Measurements from ENCODE around the gene NDUFAF5. TPM values are rescaled to one million over a fixed set of nuclear protein-coding genes. Genes with fewer than 3 reads are reported as not detected.

Gene NDUFAF5
- total RNA-seq, 1 experiment from 2014 or later, result 40.2 TPM

DNA sequence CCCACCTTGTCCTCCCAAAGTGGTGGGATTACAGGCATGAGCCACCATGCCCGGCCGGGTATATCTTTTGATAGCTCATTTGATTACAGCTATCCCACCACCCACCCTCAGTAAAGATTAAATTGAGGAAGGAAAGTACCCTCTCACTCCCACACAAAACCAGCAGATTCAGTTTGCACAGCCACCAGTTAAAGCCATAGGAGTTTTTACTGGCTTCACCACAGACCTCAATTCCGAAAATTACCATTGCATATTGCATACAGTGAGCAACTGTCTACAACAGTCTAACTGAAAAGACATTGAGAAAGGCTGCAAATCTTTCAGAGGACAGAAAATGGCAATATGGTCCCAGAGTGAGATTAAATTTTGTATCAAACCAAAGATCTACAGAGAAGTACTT is 35.0 kb upstream of the NDUFAF5 start:
- Histone ChIP-seq H4K5ac (ENCODE audit: insufficient read length, low read depth, low read length) (no peak overlapping the region), H3K18ac (ENCODE audit: insufficient read length, low read depth, low read length) (no peak overlapping the region), H3K9ac (ENCODE audit: extremely low read depth, insufficient read length, low read length) (no peak overlapping the region), H3T11ph (ENCODE audit: low read length) (no peak overlapping the region), H2BK5ac (ENCODE audit: insufficient read length, low read length) (no peak overlapping the region), H3K4me1 (ENCODE audit: insufficient read depth, low read length) (no peaks in the 10 kb centered on the region), H4K8ac (replicated peaks; ENCODE audit: insufficient read length, low read depth, low read length) (no peak overlapping the region), H3K4ac (ENCODE audit: low read depth, low read length) (no peak overlapping the region), H2AK5ac (ENCODE audit: insufficient read length, low read length) (no peak overlapping the region), H2AFZ (ENCODE audit: low read length) (no peak overlapping the region), H2BK12ac (ENCODE audit: insufficient read length, low read depth, low read length) (no peak overlapping the region), H3K79me1 (ENCODE audit: insufficient read depth, low read depth, low read length, poor library complexity, severe bottlenecking) (no peaks in the 10 kb centered on the region), H3K14ac (ENCODE audit: insufficient read depth, low read length) (no peak overlapping the region), H3K27me3 (ENCODE audit: insufficient read depth, low read length) (no peaks in the 10 kb centered on the region), H3K9me3 (ENCODE audit: control insufficient read depth, low read depth, low read length) (no peaks in the 10 kb centered on the region), H3K4me2 (ENCODE audit: insufficient read depth, insufficient read length, low read length) (no peak overlapping the region), H3K23me2 (ENCODE audit: insufficient read length, low read depth, low read length, poor library complexity, severe bottlenecking) (no peaks in the 10 kb centered on the region), H2BK15ac (ENCODE audit: low read depth, low read length) (no peak overlapping the region), H3K56ac (ENCODE audit: insufficient read length, low read depth, low read length) (no peak overlapping the region), H2BK120ac (ENCODE audit: low read depth, low read length, poor library complexity, severe bottlenecking) (no peak overlapping the region), H4K91ac (ENCODE audit: insufficient read length, low read depth, low read length) (no peak overlapping the region), H2BK20ac (ENCODE audit: low read depth, low read length, poor library complexity, severe bottlenecking) (no peak overlapping the region), H3K27ac (ENCODE audit: insufficient read length, low read depth, low read length) (no peak overlapping the region), H3K23ac (ENCODE audit: insufficient read length, low read depth, low read length) (no peak overlapping the region), H3K79me2 (ENCODE audit: insufficient read depth, low read length) (no peaks in the 10 kb centered on the region), H4K20me1 (ENCODE audit: control insufficient read depth, insufficient read depth, insufficient read length) (no peaks in the 10 kb centered on the region)
- DNase-seq, result no peak
- peaks cover 12 to 21% (median 17%) of the 10 kb centered on the region in 3 experiments; a peak in 6 of 7 replicates for H3K36me3 Mint-ChIP-seq (ENCODE audit: insufficient read depth in 1 of 3, low read depth in 3 of 3)
- no peaks in the 10 kb centered on the region for H3K27me3 Mint-ChIP-seq (ENCODE audit: low read depth)
- TF ChIP-seq, protein P1, sequence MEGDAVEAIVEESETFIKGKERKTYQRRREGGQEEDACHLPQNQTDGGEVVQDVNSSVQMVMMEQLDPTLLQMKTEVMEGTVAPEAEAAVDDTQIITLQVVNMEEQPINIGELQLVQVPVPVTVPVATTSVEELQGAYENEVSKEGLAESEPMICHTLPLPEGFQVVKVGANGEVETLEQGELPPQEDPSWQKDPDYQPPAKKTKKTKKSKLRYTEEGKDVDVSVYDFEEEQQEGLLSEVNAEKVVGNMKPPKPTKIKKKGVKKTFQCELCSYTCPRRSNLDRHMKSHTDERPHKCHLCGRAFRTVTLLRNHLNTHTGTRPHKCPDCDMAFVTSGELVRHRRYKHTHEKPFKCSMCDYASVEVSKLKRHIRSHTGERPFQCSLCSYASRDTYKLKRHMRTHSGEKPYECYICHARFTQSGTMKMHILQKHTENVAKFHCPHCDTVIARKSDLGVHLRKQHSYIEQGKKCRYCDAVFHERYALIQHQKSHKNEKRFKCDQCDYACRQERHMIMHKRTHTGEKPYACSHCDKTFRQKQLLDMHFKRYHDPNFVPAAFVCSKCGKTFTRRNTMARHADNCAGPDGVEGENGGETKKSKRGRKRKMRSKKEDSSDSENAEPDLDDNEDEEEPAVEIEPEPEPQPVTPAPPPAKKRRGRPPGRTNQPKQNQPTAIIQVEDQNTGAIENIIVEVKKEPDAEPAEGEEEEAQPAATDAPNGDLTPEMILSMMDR (conservative IDR thresholded peaks at IDR 0.05), result no peak
- WGBS (ENCODE audit: extremely low coverage, insufficient read length, low lambda C conversion rate), result no CpG with 5 or more reads among the region's 3 CpGs
- no peak overlapping the region for H3K27ac Mint-ChIP-seq
- no peaks in the 10 kb centered on the region for H3K4me1 Mint-ChIP-seq
- no peak overlapping the region for H3K4me3 Mint-ChIP-seq
- H3K9me3 Mint-ChIP-seq, result no peaks in the 10 kb centered on the region

All from H9 (cell line).